Stimulated activated CD8-positive, alpha-beta memory T cell treated with anti-CD3 and anti-CD28 coated beads, Interleukin-12 subunit alpha, Interleukin-12 subunit beta, amount 100 ng/mL, for 4 hours (primary cell): Measurements from ENCODE around the gene VSTM2L.

Experiments used
- DNase-seq: peaks from one replicate; pipeline ENCODE4 v3.0.0-alpha.2; 2020; ENCODE audit warnings: low read depth

VSTM2L gene

DNA sequence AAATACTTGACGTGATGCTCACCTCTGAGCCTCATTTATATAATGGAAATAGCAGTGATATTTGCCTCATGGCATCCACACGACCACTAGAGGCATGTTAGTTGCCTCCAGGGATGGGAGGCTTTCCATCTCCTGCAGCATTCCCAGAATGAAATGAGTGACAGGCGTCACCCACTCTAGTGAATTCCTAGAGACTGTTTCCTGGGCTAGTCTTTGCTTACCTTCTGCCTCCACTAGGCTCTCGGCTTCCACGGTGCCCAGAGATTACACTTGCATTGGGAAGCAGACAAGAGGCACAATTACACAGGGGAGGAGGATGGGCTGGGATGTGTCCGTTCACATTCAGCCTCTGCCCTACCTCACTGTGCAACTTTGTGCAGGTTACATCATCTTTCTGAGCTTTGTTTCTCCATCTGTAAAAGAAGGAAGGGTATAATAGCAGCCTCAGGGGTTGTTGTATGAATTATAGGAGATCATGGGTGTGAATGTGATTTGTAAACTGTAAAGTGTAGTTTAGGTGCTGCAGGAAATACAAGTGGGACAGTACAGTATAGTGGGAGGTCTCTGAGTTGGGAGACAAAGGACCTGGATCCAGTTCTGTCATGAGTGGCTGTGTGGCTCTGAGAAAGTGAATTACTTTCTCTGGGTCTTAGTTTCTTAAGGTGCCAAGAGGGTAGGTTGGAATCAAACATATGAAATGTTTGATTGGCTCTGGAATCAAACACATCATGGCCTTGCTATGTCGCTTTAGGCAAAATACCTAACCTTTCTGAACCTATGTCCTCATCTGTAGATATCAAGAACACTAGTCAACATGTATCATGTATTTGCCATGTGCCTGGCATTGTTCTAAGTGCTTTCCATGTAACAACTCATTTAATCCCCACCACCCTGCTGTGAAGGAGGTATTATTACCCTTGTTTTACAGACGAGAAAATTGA lies 3.6 kb upstream of the VSTM2L start:
- DNase-seq: no peak

- no peak for DNase-seq
These were observed 1.7 kb upstream of the VSTM2L start for GRCh38 chr20:37901240-37901639.

DNA sequence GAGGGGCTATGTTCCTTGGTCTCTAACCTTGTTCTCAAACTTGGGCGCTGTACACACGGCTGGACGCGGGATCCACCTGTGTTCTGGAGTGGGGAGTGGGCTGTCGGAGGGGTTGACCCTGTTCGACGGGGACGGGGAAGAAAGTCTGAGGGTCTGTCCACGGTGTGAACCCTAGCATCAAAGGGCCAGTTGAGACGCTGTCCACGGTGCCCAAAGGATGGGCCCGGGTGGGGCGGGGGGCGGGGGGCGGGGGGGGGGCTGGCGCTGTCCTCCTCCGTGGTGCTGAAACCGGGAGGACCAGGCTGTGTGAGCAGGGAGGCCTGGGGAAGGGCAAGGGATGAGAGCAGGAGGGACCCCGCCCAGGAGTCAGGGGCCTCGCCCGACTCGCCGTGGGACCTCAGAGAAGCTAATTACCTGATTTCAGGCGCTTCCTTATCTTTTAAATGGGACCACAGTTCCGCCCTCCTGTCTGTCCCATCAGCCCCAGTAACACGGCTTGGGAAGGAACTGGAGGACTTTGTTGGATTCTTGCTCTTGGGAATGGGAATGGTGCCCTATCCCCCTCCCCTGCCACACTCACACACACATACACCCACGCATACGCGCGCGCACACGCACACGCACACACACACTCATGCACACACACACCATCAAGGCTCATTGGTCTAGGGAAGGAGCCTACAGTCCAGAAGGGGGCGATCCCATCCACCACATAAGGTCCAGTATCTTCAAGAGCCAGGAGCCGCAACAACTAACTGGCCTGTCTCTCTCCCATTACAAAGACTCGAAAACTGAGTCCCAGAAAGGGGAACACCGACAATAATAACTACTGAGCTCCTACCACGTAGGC lies 1.0 kb upstream of the VSTM2L start:
- DNase-seq: no peak

DNA sequence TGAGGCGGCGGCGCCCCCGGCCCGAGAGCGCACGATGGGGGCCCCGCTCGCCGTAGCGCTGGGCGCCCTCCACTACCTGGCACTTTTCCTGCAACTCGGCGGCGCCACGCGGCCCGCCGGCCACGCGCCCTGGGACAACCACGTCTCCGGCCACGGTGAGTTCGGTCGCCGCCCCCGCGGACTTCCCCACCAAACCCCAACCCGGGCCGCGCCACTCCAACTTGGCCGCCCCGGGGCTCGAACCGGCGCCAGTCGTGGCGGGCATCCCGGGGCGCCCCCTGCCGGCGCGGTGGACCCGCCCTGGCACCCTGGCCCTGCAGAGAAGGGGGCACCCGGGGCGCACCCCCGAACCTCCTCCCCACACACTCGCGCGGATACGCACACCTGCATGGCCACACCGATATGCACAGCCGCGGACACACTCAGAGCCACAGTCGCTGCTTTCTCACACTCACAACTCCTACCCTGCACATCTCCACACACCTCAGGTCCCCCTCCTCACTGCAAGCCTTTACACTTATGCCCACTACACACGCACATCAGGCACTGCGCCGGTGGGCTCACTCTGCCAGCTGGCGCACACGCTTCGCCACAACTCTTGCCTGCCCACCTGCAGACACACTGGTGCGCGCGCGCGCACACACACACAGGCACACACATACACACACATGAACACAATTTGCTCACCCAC lies 535 bp downstream of the VSTM2L start:
- DNase-seq: no peak

DNA sequence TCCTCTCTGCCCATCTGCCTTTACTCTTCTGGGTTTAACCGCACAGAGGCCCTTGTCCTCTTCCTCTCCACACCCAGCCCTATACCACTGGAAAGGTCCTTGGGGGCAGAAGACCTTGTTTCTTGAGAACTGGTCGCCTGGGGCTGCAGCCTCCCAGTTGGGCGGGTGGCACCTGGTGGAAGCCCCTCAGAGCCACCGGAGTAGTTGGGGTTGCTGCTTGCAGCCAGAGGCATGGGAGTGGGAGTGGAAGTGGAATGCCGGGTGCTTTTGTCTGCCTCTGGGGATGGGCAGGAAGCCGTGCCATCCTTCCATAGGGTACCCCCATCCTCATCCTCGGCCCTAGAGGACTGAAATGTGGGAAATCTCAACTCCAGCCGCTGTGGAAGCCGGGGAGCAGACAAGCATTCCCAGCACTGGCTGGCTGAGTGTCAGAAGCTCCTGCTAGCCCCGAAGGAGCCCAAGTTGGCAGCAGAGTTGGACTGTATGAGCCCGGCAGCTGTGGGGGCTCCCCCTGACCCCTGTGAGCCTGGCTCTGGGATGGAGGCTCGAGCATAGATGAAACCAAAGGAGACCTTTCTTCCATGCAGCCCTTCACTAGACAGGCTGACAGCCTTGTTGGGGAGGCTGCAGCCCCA lies 1.2 kb downstream of the VSTM2L start:
- no peak for DNase-seq

- DNase-seq: no peak
These were observed 2.0 kb downstream of the VSTM2L start for GRCh38 chr20:37904845-37905373.

DNA sequence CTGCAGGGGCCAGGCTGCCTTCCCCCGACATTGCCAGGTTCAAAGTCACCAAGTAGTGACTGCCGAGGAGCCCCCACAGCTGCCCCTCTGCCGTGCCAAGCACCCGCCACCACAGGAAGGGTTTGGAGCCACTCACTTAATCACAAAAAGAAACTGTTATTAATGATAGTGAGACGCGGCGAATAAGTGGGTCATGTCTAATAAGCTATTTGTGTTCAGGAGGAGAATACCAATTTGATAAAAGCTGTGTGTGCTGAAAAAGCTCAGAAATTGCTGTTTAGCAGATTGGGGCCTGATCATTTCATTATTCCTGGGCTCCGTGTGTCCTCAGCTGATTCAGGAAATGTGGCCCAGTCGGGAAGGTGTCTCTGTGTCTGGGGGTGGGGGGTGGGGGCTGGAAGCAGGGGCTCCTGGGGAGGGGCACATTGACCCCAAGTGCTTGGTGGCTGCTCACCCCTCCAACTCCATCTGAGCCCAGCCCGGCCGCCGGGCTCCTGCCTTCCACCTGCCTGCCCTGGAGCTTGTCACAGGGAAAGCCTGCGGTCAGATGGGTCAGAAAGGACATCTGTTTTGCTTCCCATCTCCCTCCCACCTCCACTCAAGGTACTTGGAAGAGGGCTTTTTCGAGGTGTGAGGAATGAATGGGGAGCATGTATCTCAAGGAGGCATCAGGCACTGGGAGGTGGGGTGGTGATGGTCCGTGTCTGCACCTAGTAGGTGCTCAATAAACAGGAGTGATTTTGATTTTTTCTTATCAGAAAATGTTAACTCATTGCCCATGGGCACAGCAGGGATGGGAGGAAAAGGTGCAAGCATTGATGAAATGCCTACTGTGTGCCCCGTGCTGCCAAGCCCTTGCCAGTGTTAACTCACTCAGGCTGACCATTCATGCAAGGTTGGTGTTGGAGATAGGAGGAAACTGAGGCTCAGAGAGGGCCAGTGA lies 3.0 kb downstream of the VSTM2L start:
- no peak for DNase-seq

DNA sequence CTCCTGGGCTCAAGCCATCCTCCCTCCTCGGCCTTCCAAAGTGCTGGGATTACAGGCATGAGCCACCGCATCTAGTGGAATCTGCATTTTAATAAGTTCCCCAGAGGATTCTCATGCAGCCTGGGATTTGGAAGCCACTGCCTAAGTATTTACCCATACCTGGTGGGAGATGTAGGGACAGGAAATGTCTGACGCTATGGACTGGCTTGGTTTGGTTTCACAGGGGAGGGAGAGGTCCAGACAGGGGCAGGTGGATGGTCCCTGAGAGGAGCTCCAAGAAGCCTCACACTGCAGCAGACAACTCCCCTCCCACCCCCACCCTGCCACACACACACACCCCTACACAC lies 4.4 kb downstream of the VSTM2L start:
- no peak for DNase-seq

GRCh38 chr20:37907677-37908401 lies 4.9 kb downstream of the VSTM2L start:
- no peak for DNase-seq

DNA sequence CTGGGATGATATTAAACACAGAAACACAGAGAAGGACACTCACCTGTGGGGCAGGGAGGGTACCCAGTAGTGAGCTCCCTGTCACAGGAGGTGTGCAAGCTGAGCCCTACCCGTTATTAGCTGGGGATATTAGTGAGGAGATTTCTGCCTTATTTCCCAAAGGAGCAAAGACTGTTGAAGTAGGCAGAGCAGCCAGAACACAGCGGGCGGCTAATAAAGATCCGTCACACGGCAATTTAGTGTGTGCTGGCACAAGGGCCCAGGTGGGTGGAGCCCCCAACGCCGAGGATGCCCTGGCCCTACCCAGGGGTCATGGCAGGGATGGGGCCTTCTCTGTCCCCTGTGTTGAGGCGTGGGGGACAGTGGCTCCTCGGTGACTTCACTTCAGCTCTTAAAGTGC lies 8.3 kb downstream of the VSTM2L start:
- DNase-seq: no peak

DNA sequence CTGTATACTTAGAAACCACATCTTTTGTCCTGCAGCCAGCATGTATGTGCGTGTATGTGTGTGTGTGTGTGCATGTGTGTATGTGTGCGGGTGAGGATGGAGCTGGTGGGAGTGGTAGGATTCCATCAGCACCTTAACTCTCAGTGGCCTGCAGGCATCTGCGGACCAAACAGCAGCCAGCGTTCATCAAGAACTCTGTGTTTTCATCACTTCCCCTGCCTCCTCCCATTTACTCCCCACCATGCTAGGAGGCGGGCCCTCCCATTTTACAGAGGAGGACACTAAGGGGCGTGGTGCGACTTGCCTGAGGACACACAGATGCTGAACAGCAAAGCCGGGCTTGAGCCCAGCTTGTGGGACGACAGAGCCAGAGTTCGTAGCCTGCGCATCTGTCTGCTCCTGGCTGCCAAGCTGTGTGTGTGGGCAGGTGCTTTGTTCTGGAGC lies 8.9 kb downstream of the VSTM2L start:
- DNase-seq: no peak

DNA sequence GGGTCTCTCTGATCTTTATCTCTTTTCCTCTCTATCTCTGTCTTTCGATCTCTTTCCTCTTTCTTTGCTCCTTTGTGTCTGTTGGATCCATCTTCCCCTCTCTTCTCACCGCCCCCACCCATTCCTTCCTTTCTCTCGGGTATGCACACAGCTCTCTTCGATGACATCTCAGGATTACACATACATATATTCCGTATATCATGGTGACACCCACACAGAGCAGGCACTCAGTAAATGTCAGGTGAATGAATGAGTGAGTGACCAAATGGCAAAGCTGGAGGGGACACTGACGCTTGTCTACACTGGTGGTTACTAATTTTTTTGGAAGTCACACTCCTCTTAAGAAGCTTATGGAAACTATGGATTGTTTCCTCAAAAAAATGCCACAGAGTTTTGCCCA lies 9.9 kb downstream of the VSTM2L start:
- DNase-seq: no peak

DNA sequence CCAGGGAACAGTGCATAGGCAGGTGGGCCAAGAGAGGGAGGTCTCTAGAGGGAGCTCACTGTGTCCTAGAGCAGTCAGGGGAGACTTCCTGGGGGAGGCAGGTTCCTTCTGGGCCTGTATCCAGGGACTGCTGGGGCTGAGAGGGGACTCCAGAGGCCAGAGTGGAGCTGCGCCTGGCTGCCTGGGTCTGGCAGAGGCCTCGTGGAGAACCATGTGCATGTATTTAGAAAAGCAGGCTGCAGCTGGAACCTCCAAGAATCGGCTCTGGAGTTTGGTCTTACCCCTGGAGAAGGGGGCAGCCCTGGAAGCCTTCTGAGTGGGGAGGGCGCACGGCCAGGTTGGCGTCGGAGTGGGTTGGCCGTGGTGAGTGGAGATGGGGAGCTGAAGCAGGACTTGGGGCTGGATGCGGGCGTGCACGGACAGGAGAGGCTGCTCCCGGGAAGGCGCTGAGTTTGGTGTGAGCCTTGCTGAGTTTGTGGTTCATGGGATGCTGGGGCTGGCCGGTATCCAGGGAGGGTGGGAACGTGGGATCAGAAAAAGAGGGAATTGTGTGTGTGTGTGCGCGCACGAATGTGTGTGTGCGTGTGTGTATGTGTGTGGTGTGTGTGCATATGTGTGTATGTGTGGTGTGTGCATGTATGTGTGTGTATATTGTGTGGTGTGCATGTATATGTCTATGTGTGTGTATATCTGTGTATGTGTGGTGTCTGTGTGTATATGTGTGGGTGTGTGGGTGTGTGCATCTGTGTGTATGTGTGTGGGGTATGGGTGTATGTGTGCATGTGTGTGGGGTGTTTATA lies 10.8 kb downstream of the VSTM2L start:
- DNase-seq: no peak

DNA sequence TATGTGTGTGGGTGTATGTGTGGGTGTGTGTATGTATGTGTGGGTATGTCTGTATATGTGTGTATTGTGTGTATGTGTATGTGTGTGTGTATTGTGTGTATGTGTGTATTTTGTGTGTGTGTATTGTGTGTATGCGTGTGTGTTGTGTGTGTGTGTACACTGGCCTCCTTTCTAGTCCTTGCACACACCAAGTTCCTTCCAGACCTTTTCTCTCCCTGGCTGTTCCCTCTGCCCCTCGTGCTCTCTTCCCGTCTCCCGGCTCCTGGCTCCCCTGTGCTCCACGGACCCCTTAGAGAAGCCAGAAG lies 11.4 kb downstream of the VSTM2L start:
- DNase-seq: no peak

DNA sequence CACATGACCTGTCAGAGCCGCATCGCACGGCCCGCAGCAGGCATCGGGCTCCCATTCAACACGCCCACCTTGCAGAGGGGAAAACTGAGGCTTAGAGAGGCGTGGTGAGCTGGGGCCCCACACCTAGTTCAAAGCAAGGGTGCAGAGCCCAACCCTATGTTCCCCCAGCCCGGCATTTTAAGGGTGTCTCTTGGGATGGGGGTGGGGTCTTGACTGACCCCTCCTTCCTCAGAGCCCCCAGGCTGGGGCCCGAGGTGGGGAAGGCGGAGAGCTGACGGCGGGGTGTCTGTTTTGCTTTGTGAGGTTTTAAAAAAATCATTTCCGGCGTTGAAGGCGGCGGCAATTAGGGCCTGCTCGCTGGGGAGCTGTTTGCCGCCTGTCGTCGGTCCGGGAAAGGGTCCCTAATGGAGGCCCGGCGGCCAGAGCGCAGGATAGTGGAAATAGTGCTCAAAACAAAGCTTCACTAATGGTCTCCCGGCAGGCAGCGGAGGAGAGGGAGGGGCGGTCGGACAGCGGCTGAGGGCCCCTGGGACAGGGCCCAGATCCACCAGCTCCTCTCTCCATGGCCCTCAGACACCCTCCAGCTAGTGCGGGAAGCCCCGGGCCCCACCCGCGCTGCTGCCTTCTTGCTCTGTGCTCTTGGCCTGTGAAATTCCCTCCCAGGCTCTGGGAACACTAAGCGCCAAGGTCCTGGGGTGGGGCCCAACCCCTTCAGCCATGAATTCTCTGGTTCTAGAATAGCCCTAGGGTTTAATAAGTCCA lies 11.9 kb downstream of the VSTM2L start:
- no peak for DNase-seq

GRCh38 chr20:37915434-37915787 lies 12.5 kb downstream of the VSTM2L start:
- no peak for DNase-seq

GRCh38 chr20:37915800-37916570 lies 13.1 kb downstream of the VSTM2L start:
- DNase-seq: no peak

DNA sequence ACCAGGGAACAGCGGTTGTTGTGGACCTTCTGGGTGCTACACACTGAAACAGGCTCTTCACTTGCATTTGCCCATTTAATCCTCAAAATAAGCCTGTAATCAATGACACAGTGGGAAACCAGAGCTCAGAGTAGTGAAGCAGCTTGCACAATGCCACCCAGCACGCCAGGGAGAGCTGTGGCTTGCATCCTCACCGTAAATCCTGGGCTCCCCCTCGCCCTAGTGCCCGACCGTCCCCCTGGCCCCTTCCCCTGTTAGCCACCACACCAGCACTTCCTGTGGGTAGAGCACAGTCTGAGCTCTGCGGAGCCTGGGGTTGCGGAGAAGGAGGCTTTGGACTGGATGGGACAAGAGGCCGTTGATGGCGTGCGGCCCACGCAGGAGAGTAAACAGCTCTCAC lies 14.5 kb downstream of the VSTM2L start:
- no peak for DNase-seq
